HG03575 (cell line): ENCODE data around the gene WRAP73.
"Not testable (repeated sequence)": the region's sequence is repeated elsewhere in the genome, so short reads cannot be mapped to it uniquely, and the experiment has no call there.

Experiments used
- ATAC-seq: cut with Tn5 transposase; IDR thresholded peaks from one replicate; pipeline ENCODE4 v1.9.1; 2021; ENCODE audit not compliant: unreplicated experiment, insufficient number of reproducible peaks, low FRiP score; ENCODE audit errors: extremely low read depth

WRAP73 gene

GRCh38 chr1:3590951-3591865 lies 58.7 kb downstream of the WRAP73 start:
- no peak for ATAC-seq

- no peak for ATAC-seq
These were observed 59.7 kb downstream of the WRAP73 start for GRCh38 chr1:3590139-3590763.

DNA sequence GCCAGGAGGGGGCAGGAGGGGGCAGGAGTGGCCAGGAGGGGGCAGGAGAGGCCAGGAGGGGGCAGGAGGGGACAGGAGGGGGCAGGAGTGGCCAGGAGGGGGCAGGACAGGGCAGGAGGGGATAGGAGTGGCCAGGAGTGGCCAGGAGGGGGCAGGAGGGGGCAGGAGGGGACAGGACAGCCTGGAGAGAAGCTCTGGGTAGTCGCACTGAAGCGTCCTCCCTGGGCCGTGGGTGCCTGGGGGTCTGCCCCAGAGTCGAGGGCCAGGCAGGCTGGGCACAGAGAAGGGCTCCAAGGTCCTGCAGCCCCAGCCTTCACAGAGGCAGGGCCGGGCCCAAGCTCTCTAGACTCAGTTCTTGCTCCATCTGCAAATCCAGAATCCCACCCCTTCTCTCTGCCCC lies 61.5 kb downstream of the WRAP73 start:
- no peak for ATAC-seq

DNA sequence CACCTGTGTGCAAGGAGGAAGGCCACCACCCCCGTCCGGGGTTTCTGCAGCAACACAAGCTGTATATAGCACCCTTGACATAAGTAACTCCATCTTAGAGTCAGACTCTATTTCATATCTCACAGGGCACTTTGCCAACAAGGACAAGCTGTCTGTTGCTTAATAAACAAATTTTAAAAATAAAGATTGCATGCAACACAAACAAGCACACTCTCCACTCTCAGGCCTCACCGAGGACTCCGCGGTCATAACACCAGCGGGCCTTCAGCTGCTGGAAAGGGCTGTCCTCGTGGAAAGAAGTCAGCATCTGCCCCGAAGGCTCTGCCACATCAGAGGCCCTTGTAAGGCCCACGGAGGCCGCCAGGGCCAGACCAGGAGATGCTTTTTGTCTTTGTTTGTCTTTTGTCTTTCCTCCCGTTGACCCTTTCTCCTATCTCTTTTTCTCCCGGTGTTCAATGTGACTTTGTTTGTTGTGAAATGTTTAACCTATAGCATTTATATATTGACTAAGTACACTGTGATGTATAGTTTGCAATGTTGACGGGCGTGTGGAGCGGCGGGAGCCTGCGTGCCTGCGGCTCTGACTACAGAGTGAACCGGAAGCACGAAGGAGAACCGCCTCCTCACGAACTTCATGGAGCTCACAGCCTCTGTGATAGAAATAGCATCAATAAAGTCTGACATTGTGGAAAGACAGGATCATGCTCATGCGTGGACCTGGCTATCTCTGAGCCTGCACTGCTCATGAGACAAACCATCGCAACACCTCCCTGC lies 62.7 kb downstream of the WRAP73 start:
- ATAC-seq, result no peak

DNA sequence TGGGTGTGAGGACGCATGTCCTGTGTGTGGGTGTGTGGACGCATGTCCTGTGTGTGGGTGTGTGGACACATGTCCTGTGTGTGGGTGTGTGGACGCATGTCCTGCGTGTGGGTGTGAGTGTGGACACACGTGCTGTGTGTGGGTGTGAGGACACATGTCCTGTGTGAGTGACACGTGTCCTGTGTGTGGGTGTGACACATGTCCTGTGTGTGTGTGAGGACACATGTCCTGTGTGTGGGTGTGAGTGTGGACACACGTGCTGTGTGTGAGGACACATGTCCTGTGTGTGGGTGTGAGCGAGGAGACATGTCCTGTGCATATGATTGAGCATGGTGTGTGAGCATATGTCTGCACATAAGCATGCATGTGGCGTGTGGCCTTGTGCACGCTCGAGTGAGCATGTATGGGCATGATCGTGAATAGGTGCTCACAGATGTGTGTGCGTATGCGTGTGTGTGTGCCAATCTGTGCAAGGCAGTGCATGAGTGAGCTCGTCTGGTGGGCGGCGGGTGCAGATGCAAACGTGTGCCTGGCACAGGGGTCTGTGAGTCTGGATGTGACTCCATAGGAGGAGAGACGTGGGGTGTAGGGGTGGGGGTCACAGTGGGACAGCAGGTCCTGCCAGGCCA lies 63.8 kb downstream of the WRAP73 start:
- ATAC-seq, result no peak

DNA sequence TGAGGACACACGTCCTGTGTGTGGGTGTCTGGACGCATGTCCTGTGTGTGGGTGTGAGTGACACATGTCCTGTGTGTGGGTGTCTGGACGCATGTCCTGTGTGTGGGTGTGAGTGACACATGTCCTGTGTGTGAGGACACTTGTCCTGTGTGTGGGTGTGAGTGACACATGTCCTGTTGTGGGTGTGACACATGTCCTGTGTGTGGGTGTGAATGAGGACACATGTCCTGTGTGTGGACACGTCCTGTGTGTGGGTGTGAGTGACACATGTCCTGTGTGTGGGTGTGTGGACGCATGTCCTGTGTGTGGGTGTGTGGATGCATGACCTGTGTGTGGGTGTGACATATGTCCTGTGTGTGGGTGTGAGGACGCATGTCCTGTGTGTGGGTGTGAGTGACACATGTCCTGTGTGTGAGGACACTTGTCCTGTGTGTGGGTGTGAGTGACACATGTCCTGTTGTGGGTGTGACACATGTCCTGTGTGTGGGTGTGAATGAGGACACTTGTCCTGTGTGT lies 64.5 kb downstream of the WRAP73 start:
- ATAC-seq, result not testable (repeated sequence)

GRCh38 chr1:3584915-3585314 lies 65.0 kb downstream of the WRAP73 start:
- ATAC-seq, result no peak

GRCh38 chr1:3583751-3584150 lies 66.2 kb downstream of the WRAP73 start:
- ATAC-seq, result not testable (repeated sequence)

GRCh38 chr1:3581296-3582036 lies 68.4 kb downstream of the WRAP73 start:
- ATAC-seq, result no peak
